ENCODE results near the gene SLC35F2.
"Not testable (repeated sequence)": the region's sequence is repeated elsewhere in the genome, so short reads cannot be mapped to it uniquely, and the experiment has no call there.

Gene SLC35F2

DNA sequence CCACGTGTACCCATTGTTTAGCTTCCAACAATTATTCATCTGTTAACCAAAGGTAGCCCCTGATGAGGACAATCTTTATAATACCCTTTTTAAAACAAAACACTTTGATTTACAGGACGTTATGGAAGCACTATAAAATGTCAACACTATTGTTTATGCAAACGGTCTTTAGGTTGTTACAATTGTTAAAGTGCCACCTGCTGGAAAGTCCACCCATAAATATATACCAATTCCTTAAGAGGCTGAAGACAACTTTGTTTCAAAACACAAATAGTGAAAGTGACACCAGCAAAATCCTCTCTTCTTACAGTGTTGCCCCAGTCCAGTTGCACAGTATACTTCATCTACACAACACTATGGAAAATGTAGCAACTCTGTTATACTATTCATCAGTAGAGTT lies 77.8 kb downstream of the SLC35F2 start:
- DNase-seq = no peak

DNA sequence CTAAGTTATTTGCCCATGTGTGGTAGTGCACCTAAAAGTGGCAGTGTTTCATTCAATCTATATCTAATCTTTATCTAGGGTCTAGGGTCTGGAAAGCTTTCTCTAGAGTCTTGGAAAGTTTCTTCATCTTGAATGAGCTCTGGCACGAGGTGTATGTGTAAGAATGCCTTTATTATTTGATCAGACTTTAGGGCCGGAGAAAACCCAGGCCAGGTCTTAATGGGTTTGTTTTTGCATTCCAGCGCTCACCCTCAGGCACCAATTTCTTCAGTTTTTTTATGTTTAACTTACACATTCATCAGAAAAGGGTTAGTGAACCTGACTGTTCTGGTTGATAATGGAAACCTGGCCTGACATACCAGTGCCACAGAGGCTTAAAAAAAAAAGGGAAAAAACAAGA lies 78.5 kb downstream of the SLC35F2 start:
- no peak for DNase-seq

DNA sequence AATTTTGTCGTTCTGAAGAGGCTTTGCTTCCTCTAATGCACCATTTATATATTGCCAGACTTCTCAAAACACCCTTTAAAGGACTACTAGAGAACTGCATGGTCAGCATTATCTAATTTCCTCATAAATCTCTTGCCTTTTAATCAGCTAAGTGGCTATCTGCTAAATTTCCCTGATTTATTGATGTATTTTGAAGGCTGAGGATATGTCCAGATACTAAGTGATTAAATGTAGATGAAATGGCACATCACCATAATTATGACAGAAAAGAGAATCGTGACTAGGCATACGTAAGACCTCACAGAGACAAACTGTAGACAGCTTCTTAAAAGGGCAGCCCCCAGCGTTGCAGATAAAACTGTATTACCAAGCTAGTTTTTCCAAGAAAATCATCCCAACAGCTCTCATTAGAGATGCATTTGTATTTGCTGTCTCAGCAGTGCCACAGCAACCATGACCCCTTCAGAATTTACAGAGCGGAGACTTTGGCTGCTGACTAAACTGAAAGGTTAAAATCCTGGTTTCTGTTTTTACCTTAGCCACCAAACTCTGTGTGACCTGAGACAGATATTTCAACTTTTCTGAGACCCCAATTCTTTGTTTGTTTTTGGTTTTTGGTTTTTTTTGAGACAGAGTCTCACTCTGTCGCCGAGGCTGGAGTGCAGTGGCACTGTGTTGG lies 79.6 kb downstream of the SLC35F2 start:
- no peak for DNase-seq

DNA sequence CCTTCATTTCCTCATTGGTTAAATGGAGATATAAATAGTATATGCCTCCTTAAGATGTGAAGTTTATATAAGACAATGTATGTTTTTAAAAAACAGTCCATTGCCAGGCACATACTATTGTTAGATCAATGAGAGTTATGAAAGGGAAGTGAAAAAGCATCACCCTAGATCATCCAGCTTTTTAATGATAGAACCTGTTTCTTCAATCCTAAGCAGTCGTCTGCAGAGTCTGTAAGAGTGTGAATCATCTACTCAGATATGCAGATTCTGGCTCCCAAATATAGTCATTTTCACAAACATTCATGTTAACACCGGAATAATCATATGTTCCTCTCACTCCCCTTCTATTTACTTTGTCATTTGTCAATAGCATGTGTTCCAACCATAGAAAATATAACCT lies 81.5 kb downstream of the SLC35F2 start:
- no peak for DNase-seq

DNA sequence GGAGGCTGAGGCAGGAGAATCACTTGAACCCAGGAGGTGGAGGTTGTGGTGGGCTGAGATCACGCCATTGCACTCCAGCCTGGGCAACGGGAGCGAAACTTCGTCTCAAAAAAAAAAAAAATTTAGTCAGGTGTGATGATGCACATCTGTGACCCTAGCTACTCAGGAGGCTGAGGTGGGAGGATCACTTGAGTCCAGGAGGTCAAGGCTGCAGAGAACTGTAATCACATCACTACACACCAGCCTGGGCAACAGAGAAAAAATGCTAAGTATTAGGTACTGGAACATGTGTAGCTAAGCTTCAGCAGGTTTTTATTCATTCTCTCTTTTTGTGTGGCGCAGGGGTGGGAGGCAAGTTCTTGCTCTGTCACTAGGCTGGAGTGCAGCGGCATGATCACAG lies 82.5 kb downstream of the SLC35F2 start:
- no peak for DNase-seq

DNA sequence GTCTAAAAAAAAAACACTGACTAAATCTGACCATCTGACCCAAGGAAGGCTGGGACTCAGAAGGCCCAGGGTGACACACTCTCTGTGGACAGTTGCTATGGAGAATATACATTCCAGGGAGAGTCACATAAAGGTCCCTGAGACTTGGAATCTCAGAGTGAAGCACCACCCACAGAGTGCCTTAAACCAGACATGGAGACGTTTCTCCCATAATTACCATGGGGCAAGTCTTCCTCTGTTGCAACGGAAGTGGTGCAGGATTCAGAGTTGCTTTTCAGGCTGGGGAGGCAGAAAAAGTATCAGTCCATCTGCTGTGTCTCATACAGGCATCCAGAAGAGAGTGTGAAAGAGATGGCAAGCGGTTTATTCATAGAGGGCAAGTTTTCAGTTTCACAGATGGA lies 88.0 kb downstream of the SLC35F2 start:
- DNase-seq = no peak

DNA sequence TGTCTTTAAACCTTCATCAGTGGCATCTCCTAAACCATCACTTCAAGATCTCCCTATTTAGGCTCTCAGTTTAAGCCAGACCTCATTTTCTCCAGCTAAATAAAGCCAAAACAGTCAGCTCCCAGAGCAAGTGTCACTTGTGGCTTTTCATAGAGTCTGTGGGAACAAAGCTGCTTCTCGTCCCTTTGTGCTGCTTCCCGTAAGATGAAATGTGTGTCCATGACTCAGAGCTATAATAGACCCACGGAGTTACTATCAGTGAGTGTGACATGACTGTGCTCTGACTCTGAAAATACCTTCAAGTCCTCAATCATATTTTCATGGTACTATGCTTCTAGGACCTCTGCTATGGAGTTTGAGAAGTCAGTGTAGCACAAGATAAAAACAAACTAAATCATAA lies 89.4 kb downstream of the SLC35F2 start:
- DNase-seq = no peak

DNA sequence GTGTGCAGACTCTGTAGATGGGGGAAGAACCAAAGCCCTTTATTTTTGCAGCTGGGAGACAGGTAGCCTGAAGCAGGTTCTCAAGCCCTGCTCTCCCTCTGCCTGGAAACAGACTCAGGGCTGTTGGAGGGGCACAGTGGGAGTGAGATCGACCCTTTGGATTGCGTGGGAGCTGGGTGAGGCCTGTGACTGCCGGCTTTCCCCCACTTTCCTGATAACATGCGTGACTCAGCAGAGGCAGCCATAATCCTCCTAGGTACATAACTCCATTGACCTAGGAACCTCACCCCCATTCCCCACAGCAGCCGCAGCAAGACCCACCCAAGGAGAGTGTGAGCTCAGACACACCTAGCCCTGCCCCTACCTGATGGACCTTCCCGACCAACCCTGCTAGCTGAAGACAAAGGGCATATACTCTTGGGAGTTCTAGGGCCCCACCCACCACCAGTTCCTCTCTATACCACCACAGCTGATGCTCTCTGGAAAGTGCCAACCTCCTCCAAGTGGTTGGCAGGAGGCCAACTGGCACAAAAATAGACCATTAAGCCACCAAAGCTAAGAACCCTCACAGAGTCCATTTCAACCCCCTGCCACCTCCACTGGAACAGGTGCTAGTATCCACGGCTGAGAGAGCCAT lies 99.8 kb downstream of the SLC35F2 start:
- not testable (repeated sequence) for DNase-seq

DNA sequence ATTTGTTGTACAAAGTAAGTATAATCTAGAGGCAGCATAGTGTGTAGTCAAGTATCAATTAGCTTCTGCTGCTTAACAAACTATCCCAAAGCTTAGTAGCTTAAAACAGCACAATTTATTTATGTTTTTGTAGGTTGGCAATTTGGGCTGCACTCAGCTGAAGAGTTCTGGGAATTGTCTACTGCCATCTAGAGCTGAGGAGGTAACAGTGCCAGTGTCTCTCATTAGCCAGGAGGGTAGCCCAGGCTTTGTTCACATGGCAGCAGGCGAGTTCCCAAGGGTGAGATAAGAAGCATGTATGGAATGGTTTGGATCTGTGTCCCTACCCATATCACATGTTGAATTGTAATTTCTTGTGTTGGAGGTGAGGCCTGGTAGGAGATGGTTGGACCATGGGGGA lies 100.9 kb downstream of the SLC35F2 start:
- no peak for DNase-seq

DNA sequence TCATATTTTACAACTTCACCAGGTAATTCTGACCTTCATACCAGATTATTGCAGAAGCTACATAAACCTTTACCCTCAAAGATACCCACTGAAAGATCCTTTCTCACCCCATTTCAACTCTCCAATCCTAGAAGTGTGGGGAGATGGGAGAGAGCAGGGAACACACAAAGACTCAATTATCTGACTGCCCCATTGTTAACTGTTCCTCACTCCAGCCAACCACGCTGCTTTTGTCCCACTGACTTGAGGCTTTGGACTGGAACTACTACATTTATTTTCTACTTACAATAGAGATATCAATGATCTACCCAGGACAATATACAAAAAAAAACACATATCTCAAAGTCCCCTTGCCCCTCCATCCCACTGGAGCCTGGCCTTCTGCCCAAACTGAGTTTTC lies 102.0 kb downstream of the SLC35F2 start:
- no peak for DNase-seq

DNA sequence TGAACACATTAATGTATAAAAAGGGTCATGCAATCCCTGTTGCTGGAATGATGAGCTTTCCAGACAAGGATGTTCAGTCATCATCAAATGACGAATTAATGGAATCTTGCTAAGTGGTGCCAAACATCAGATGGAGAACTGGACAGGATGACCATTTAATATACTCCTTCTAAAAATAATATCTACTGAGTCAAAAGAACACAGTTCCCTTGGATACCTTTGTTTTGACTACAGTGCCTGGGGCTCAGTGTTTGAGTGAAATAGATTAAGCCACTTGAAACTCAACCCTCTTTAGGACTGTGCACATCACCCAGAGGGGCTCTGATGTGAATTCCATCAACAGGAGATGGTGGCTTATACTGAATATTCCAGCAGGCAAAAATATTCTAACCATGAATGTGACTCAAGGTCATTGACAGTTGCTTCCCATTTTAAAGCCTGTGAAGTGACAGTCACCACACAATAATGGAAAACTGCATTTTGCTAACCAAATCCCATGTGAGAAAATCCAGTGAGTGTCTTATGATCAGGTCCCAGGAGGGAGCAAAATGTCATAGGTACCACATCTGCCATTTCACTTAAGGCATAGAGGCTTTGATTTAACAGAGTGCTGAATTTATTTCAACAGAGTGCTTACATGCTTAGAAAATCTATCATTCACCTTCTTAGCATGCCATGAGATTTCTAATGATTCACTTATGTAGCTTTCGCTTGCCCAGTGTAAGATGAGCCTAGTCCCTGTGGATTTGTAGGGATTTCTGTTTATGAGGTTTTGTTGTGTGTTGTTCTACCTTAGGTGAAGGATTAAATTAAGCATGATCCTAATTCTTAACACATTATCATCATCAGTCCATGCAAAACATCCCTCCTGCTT lies 105.4 kb downstream of the SLC35F2 start:
- DNase-seq = no peak

DNA sequence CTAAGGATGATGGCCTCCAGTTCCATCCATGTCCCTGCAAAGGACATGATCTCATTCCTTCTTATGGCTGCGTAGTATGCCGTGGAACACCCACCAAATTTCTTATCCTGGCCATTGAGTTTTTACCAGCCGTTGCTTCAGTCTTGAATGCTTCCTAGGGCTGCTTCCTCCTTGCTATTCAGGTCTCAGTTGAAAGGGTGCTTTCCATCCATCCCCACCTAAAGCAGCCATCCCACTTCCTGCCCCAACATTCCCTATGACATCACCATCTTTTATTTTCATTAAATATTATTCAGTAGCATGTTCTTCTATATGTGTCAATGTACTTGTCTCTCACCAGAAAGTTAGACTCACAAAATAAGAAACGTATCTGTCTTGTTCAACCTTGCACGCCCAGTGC lies 106.1 kb downstream of the SLC35F2 start:
- no peak for DNase-seq

DNA sequence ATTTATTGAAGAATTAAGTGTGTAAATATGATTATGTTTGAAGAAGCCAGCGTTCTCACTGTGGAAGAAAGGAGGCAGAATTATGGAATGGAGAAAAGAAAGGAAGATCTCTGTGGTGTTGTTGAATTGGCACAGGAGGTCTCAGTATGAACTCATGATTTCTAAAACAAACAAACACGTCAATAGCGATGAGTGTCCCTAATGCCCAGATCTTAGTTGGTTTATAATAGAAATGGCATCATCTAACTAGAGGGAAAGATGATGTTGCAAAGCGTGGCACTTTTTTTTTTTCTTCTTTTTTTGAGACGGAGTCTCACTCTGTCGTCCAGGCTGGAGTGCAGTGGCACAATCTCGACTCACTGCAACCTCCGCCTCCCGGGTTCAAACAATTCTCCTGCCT lies 107.5 kb downstream of the SLC35F2 start:
- DNase-seq = no peak

DNA sequence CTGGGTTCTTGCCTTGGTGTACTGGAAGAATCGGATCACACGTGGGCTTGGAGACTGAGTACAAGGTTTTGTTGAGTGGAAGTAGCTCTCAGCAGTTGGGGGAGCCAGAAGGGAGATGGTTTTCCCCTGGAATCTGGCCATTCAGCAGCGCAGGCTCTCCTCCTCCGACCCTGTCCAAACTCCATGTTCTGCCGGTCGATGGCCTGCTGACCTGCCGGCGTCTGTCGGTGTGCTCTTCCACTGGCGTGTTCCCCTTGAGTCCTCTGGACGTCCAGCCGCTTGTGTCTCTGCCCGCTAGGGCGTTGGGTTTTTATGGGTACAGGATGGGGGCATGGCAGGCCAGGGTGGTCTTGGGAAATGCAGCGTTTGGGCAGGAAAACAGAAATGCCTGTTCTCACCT lies 108.3 kb downstream of the SLC35F2 start:
- no peak for DNase-seq

DNA sequence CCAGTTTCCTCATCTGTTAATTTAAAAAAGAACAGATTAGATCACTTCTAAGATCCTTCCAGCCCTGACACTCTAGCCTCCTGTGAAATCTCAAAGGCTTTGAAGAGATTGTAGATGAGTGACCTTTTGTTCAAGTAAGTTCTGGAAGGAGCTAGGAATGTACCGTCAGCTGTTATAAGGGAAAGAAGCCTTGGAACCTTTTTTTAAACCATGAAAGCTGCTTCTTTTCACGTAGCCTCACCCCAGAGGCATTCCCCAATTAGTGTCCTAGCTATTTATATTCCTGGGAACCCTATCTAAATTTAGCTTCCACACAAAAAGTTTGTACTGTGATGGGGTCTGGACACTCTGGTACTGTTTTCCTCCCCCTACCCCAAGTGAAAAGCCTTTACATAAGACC lies 111.0 kb downstream of the SLC35F2 start:
- no peak for DNase-seq

DNA sequence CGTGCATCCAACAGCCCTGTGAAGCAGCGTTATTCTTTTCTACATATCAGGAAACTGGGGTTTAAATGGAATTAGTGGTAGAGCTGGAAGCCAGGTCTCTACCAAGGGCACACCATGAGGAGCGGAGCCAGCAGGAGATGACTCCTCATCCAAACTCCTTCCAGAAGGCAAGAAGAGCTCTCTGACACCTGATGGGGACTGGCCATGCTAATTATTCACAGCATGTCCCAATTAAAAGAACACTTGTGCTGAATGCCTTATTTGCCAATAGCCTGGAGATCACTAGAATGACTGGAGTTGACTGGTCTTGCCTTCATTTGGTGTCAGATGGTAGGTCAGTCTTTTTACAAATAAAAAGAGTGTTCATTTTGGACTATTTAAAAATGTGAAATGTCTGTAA lies 113.9 kb downstream of the SLC35F2 start:
- DNase-seq = no peak

DNA sequence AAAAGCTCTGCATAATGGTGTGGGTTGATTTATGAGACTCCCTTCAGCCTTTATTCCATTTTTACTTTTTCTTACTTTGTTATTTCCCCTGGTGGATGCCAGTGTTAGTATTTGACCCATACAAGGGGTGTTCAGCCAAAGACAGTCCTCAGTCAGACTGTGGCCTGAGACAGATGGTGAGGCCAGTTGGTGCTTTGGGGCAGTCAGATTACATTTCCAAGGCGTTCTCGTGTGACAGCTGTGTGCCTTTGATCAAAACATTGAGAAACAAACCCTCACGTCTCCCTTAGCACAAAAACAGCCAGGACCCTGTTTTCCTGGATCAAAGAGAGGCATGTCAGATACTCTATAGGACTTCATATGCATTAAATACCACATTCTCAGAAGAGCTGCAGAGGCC lies 115.4 kb downstream of the SLC35F2 start:
- DNase-seq = no peak

DNA sequence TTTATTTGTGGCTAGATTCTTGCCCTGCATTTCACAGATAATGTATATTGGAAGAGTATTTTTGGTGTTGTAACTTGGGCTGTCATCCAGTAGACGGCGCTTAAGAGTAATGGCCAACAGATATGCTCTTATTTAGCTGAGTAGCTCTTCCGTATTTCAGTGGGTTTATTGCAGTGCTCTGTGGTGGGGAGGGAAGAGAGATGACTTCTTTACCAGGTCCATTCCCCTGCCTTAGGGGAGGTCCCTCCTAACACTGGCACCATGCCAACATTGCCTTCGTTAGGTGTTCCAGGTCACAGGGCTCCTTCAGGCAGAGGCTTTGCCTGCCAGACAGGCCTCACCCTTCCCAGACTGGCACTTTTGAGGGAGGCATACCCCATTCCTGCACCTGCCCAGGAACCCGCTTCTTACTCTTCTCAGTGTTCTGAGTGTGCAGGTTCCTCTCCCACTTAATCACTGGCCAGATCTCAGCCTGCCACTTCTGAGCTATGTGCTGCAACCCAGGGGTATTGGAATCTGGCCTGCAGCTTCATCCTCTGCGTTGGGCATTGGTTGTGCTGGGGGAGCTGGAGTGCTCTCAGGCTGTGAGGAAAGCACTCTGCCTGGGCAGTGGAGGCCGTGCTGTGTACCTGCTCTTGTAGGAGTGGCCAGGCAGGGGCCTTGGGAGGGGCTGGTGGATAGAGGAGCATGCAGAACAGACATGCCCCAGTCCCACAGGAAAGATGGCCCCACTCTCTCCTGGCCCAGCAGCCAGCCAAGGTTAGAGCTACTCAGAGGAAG lies 117.4 kb downstream of the SLC35F2 start:
- DNase-seq = no peak
